Right lobe of liver (tissue), 6 donors: Measurements from ENCODE around the gene SPTB. TPM values are rescaled to one million over a fixed set of nuclear protein-coding genes. Genes with fewer than 3 reads are reported as not detected.
A peak's percentile ranks its signal among the peaks of the same experiment; 100 is the strongest.

Experiments
- ATAC-seq, 4 donors: fragments of 200-7000 bp; cut with Tn5 transposase; one replicate each; pipeline ENCODE4 v1.9.1; 2020; ENCODE audit warnings: mild to moderate bottlenecking in 4 of 4, moderate library complexity in 4 of 4
- DNase-seq, 3 donors: peaks; one replicate each; pipeline ENCODE4 v3.0.0-alpha.2; 2020
- H3K27ac ChIP-seq, 3 donors: fragments of 200-600 bp; one replicate each; pipeline ENCODE4 v1.8.0; 2022
- H3K27me3 ChIP-seq, 2 donors: fragments of 200-600 bp; one replicate each; pipeline ENCODE4 v1.8.0; 2022
- H3K36me3 ChIP-seq, 4 donors: fragments of 200-600 bp; sonication (generic) in 1 of 4; one replicate each; pipeline versions ENCODE4 v1.5.1 to v1.8.0; 2017 to 2022; ENCODE audit warnings: control low read depth in 1 of 4
- H3K4me1 ChIP-seq, 4 donors: fragments of 200-600 bp; sonication (generic) in 1 of 4; one replicate each; pipeline versions ENCODE4 v1.5.1 to v1.8.0; 2017 to 2022; ENCODE audit warnings: control low read depth in 1 of 4
- H3K4me3 ChIP-seq, 3 donors: fragments of 200-600 bp; one replicate each; pipeline ENCODE4 v1.8.0; 2022
- H3K9me3 ChIP-seq, 4 donors: fragments of 200-600 bp; sonication (generic) in 1 of 4; one replicate each; pipeline versions ENCODE4 v1.5.1 to v1.8.0; 2017 to 2022; ENCODE audit warnings: control low read depth in 1 of 4
- CTCF ChIP-seq, 4 donors: fragments of 200-600 bp in 3 of 4; fragments of 450-650 bp in 1 of 4; IDR thresholded peaks; one replicate each; pipeline versions ENCODE4 v1.5.1 to v1.8.0; 2016 to 2022; ENCODE audit warnings: antibody characterized with exemption in 4 of 4, mild to moderate bottlenecking in 2 of 4
- POLR2A ChIP-seq: fragments of 450-650 bp; IDR thresholded peaks from one replicate; pipeline ENCODE4 v1.6.1; 2017; ENCODE audit warnings: antibody characterized with exemption, mild to moderate bottlenecking
- WGBS: methylation state at CpG from one replicate; pipeline ENCODE4 v1.1.6; 2018; ENCODE audit warnings: low coverage, low lambda C conversion rate; ENCODE audit not compliant: insufficient coverage; ENCODE audit errors: missing lambda C conversion rate; 5-methylcytosine and 5-hydroxymethylcytosine counted together
- intact Hi-C, 2 donors: fragments of 100-400 bp; cut with DNase I; formaldehyde crosslinking; loops; one replicate each; pipeline versions ENCODE4 v1.11.2 to v1.14.1; 2022
- total RNA-seq, 6 experiments: library from RNA; depleted of rRNA in 2 of 6; stranded (reverse); fragments of >200 nt in 2 of 6; fragmentation: NEBNext Ultra II Directional in 3 of 6; extraction: Animal tissue kit (Norgen Biotek cat#: 25700) in 3 of 6; gene quantifications; one replicate each; pipeline versions ENCODE4 v1.1.0 to v1.2.4, GENCODE V29; 2016 to 2023
- donor health status: DM: no; HTN: yes; CAD: no.
- donor health status: DM: no; HTN: no; CAD: no.
- donor health status: DM: no; HTN: no; CAD: no.
- donor health status: DM: no; HTN: yes; CAD: no.
- donor health status: DM: no; HTN: yes; CAD: no.

Gene SPTB
- total RNA-seq, 6 experiments from 2014 or later = 0.12 to 2.4 (median 0.72) TPM

GRCh38 chr14:64811676-64812075, 68.0 kb downstream of the SPTB start:
- whole genome bisulfite sequencing = 23% methylated on average over 1 of the region's 1 CpG
- Histone ChIP-seq H3K9me3 (no peaks in the 10 kb centered on the region), H3K27me3 (no peaks in the 10 kb centered on the region), H3K36me3 (no peaks in the 10 kb centered on the region), H3K4me3 (no peak overlapping the region), H3K4me1 (peaks cover 0 to 10% (median 4%) of the 10 kb centered on the region in 4 donors), H3K27ac (no peak overlapping the region)
- intact Hi-C loops = no loop called here
- DNase-seq (no peak), ATAC-seq (peak in 3 of 4 donors; percentile 58 to 80 (median 73))
- TF ChIP-seq CTCF (IDR thresholded peaks at IDR 0.05) (no peak), POLR2A (no peak)

GRCh38 chr14:64808449-64808848, 71.3 kb downstream of the SPTB start:
- 64% methylated on average over 2 of the region's 4 CpGs for WGBS
- no peak overlapping the region for H3K4me3 ChIP-seq
- intact Hi-C loops = no loop called here

GRCh38 chr14:64807551-64807950, 72.2 kb downstream of the SPTB start:
- no peak for DNase-seq
- Histone ChIP-seq H3K27ac (no peak overlapping the region), H3K4me3 (no peak overlapping the region), H3K4me1 (peaks cover 0 to 10% (median 4%) of the 10 kb centered on the region in 4 donors), H3K36me3 (no peaks in the 10 kb centered on the region), H3K9me3 (no peaks in the 10 kb centered on the region), H3K27me3 (no peaks in the 10 kb centered on the region)
- intact Hi-C loops = no loop called here
- no peak for ATAC-seq
- 100% methylated on average over 3 of the region's 5 CpGs for WGBS
- TF ChIP-seq POLR2A (no peak), CTCF (IDR thresholded peaks at IDR 0.05) (no peak)

More at GRCh38 chr14:64808449-64808848, 71.3 kb downstream of the SPTB start:
- no peak overlapping the region for H3K27ac ChIP-seq
- H3K9me3 ChIP-seq = no peaks in the 10 kb centered on the region
- H3K27me3 ChIP-seq = no peaks in the 10 kb centered on the region
- H3K36me3 ChIP-seq = no peaks in the 10 kb centered on the region
- no peak for DNase-seq
- ATAC-seq = no peak
- TF ChIP-seq CTCF (IDR thresholded peaks at IDR 0.05) (no peak), POLR2A (no peak)
- H3K4me1 ChIP-seq = peaks cover 0 to 10% (median 4%) of the 10 kb centered on the region in 4 donors

- H3K36me3 ChIP-seq = no peaks in the 10 kb centered on the region
- TF ChIP-seq POLR2A (no peak), CTCF (IDR thresholded peaks at IDR 0.05) (no peak)
- DNase-seq (no peak), ATAC-seq (no peak)
- no peaks in the 10 kb centered on the region for H3K9me3 ChIP-seq
- intact Hi-C loops = no loop called here
- H3K4me1 ChIP-seq = peaks cover 0 to 7% (median 3%) of the 10 kb centered on the region in 4 donors
- 68% methylated on average over 6 of the region's 6 CpGs for WGBS
- H3K27ac ChIP-seq = no peak overlapping the region
- H3K4me3 ChIP-seq = no peak overlapping the region
- H3K27me3 ChIP-seq = no peaks in the 10 kb centered on the region
Measured at GRCh38 chr14:64806862-64807495, 72.7 kb downstream of the SPTB start.
